ENCODE measurements around the gene CTAGE9. TPM values are rescaled to one million over a fixed set of nuclear protein-coding genes. Genes with fewer than 3 reads are reported as not detected.

The CTAGE9 gene
- total RNA-seq, 2 experiments from 2014 or later, result not detected

DNA sequence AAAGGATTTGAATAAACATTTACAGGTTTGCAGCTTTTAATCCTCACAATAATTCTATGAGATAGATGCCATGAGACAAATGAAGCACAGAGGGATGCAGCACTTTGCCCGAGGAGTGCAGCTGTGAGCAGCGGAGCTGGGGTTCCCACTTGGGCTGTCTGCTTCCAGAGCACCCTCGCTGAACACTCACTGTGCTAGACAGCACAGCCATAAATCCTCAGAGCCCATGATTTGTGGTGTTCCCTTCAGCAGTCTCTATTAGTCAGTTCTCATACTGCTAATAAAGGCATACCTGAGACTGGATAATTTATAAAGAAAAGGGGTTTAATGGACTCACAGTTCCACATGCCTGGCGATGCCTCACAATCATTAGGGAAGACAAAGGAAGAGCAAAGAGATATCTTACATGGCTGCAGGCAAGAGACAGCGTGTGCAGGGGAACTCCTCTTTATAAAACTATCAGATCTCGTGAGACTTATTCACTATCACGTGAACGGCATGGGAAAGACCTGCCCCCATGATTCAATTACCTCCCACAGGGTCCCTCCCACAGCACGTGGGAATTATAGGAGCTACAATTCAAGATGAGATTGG, 25.3 kb upstream of the CTAGE9 start:
- Histone ChIP-seq H3K9me3 (ENCODE audit: low read length) (no peaks in the 10 kb centered on the region), H3K4me2 (ENCODE audit: low read length) (no peak overlapping the region), H3K9me2 (ENCODE audit: insufficient read depth, low read length) (no peaks in the 10 kb centered on the region), H2AFZ (ENCODE audit: low read length) (no peak overlapping the region), H3K79me2 (ENCODE audit: insufficient read depth, low read depth, low read length) (no peaks in the 10 kb centered on the region), H3K4me3 (ENCODE audit: low read depth, low read length, poor library complexity, severe bottlenecking) (no peak overlapping the region), H3K27ac (ENCODE audit: low read depth, low read length, poor library complexity, severe bottlenecking) (no peak overlapping the region), H4K20me1 (ENCODE audit: insufficient read depth, low read length) (no peaks in the 10 kb centered on the region), H3K4me1 (ENCODE audit: insufficient read depth, low read length, poor library complexity, severe bottlenecking) (no peaks in the 10 kb centered on the region), H3K36me3 (ENCODE audit: insufficient read depth, low read length) (no peaks in the 10 kb centered on the region)
- BruUV-seq (replicated peaks), result no TSS peak
- CTCF ChIA-PET (ENCODE audit: unreplicated experiment), result no interaction called here
- no peak for TF ChIP-seq EZH2phosphoT487 (IDR thresholded peaks at IDR 0.05; ENCODE audit: borderline replicate concordance, low read depth, low read length)
- TF ChIP-seq, protein P1, sequence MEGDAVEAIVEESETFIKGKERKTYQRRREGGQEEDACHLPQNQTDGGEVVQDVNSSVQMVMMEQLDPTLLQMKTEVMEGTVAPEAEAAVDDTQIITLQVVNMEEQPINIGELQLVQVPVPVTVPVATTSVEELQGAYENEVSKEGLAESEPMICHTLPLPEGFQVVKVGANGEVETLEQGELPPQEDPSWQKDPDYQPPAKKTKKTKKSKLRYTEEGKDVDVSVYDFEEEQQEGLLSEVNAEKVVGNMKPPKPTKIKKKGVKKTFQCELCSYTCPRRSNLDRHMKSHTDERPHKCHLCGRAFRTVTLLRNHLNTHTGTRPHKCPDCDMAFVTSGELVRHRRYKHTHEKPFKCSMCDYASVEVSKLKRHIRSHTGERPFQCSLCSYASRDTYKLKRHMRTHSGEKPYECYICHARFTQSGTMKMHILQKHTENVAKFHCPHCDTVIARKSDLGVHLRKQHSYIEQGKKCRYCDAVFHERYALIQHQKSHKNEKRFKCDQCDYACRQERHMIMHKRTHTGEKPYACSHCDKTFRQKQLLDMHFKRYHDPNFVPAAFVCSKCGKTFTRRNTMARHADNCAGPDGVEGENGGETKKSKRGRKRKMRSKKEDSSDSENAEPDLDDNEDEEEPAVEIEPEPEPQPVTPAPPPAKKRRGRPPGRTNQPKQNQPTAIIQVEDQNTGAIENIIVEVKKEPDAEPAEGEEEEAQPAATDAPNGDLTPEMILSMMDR (conservative IDR thresholded peaks at IDR 0.05; ENCODE audit: low read length), result no peak
- intact Hi-C loops (cut with micrococcal nuclease; ENCODE audit: unreplicated experiment), result no loop called here
- POLR2A ChIA-PET, result interaction anchor here (0.6 kb wide), 2 partner anchors 95 to 935 kb away, joined by 3 to 6 read pairs; no protein-coding TSS in a partner anchor
- DNase-seq (ENCODE audit: low spot score), result no peak

DNA sequence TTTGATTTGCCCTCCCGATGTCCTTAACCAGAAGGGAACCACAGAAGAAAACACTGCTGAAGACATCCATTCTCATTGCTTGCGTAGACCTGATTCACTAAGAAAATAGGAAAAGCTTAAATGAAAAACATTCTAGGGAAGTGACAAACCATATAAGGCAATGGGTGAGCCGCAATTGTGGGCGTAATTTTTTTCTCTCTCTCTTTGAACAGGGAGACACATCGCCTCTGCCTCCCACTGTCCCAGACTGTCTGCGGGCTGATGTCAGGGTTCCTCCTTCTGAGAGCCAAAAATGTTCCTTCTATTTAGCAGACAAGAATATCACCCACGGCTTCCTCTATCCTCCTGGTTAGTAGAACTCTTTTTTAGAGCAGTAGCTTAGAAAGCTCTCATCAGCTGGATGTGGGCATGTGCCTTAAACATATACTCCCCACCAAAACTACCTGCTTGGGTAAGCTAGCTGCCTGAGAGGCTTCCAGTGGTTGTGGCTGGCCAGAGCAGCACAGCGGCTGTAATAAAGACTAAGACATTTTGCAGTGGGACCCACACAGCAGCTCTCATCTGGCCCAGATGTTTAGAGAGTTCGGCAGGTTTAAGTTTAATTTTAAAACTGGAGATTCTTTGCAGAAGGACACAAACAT, 22.7 kb upstream of the CTAGE9 start:
- Histone ChIP-seq H3K79me2 (ENCODE audit: insufficient read depth, low read depth, low read length) (no peaks in the 10 kb centered on the region), H3K4me3 (ENCODE audit: low read depth, low read length, poor library complexity, severe bottlenecking) (no peak overlapping the region), H3K9me3 (ENCODE audit: low read length) (no peaks in the 10 kb centered on the region), H3K9me2 (ENCODE audit: insufficient read depth, low read length) (no peaks in the 10 kb centered on the region), H3K4me1 (ENCODE audit: insufficient read depth, low read length, poor library complexity, severe bottlenecking) (no peaks in the 10 kb centered on the region), H3K4me2 (ENCODE audit: low read length) (no peak overlapping the region), H4K20me1 (ENCODE audit: insufficient read depth, low read length) (no peaks in the 10 kb centered on the region), H3K36me3 (ENCODE audit: insufficient read depth, low read length) (no peaks in the 10 kb centered on the region), H3K27ac (ENCODE audit: low read depth, low read length, poor library complexity, severe bottlenecking) (no peak overlapping the region), H2AFZ (ENCODE audit: low read length) (no peak overlapping the region)
- intact Hi-C loops (cut with micrococcal nuclease; ENCODE audit: unreplicated experiment), result no loop called here
- CTCF ChIA-PET (ENCODE audit: unreplicated experiment), result no interaction called here
- no TSS peak for BruUV-seq (replicated peaks)
- POLR2A ChIA-PET, result no interaction called here
- no peak for DNase-seq (ENCODE audit: low spot score)
- TF ChIP-seq, protein P1 (conservative IDR thresholded peaks at IDR 0.05; ENCODE audit: low read length), result no peak
- no peak for TF ChIP-seq EZH2phosphoT487 (IDR thresholded peaks at IDR 0.05; ENCODE audit: borderline replicate concordance, low read depth, low read length)

DNA sequence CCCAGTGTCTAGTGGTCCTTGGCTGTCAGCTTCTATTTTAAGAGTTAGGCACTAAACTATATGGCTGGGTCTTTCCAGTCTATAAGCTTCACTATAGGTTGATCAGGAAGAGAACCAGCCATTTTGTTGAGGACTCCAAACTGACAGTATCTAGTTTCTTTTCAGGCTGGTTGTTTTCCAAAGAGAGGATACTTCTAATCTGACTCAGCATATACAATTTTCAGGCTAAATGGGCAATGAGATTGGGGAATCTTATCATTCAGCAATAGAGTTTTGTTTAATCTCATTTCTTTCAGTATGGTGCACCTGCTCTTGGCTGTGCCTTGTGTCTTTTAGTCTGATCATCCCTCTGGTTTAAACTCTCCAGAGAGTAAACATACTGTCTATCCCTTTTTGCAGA, 20.4 kb upstream of the CTAGE9 start:
- Histone ChIP-seq H3K79me2 (ENCODE audit: insufficient read depth, low read depth, low read length) (no peaks in the 10 kb centered on the region), H2AFZ (ENCODE audit: low read length) (no peak overlapping the region), H3K27ac (ENCODE audit: low read depth, low read length, poor library complexity, severe bottlenecking) (no peak overlapping the region), H4K20me1 (ENCODE audit: insufficient read depth, low read length) (no peaks in the 10 kb centered on the region), H3K4me3 (ENCODE audit: low read depth, low read length, poor library complexity, severe bottlenecking) (no peak overlapping the region), H3K4me2 (ENCODE audit: low read length) (no peak overlapping the region), H3K4me1 (ENCODE audit: insufficient read depth, low read length, poor library complexity, severe bottlenecking) (no peaks in the 10 kb centered on the region), H3K9me2 (ENCODE audit: insufficient read depth, low read length) (no peaks in the 10 kb centered on the region), H3K36me3 (ENCODE audit: insufficient read depth, low read length) (no peaks in the 10 kb centered on the region), H3K9me3 (ENCODE audit: low read length) (no peaks in the 10 kb centered on the region)
- no TSS peak for BruUV-seq (replicated peaks)
- DNase-seq (ENCODE audit: low spot score), result no peak
- CTCF ChIA-PET (ENCODE audit: unreplicated experiment), result no interaction called here
- TF ChIP-seq, protein P1 (conservative IDR thresholded peaks at IDR 0.05; ENCODE audit: low read length), result no peak
- no peak for TF ChIP-seq EZH2phosphoT487 (IDR thresholded peaks at IDR 0.05; ENCODE audit: borderline replicate concordance, low read depth, low read length)
- POLR2A ChIA-PET, result interaction anchor here (0.5 to 2.1 kb wide), 4 partner anchors 8 to 69 kb away, joined by 3 to 8 read pairs (median 4); no protein-coding TSS in a partner anchor
- intact Hi-C loops (cut with micrococcal nuclease; ENCODE audit: unreplicated experiment), result no loop called here
